SK-N-SH (cell line): ENCODE measurements around the gene DGKD.

Experiments used
- EP300 ChIP-seq, 2 experiments: IDR thresholded peaks; 2 replicates each; pipeline versions ENCODE4 v1.4.0 to v1.6.1; 2012; ENCODE audit warnings: borderline replicate concordance in 1 of 2, low read depth in 1 of 2, low read length in 1 of 2
- FOXM1 ChIP-seq: IDR thresholded peaks from 2 replicates; pipeline ENCODE4 v1.4.0; 2012; ENCODE audit warnings: low read depth, mild to moderate bottlenecking
- JUND ChIP-seq: IDR thresholded peaks from 2 replicates; pipeline ENCODE4 v1.4.0; 2012
- SMC3 ChIP-seq: IDR thresholded peaks from 2 replicates; pipeline ENCODE4 v1.6.1; 2012; ENCODE audit warnings: low read depth, low read length, improper control_type of control experiment
- TF ChIP-seq, protein P1 (sequence below): fragments of 200-600 bp; sonication (generic); IDR thresholded peaks from 2 replicates; pipeline ENCODE4 v1.6.1; 2017; ENCODE audit warnings: antibody characterized with exemption, mild to moderate bottlenecking, moderate library complexity

DNA sequence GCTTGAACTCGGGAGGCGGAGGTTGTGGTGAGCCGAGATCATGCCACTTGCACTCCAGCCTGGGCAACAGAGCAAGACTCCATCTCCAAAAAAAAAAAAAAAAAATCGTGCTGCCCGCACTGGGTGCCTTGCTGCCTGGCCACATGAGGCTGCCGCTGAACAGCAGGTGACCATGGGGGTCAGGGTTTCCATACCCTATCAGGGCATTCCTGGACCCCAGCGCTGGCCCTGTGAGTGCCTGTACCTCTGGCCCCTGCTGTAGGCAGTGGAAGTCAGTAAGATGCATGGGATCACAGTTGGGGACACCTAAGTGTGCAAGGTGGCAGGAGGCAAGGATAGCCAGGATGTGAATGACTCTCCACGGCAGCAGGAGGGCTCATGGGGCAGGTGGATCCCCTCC, 27.8 kb upstream of the DGKD start:
- TF ChIP-seq, protein P1, sequence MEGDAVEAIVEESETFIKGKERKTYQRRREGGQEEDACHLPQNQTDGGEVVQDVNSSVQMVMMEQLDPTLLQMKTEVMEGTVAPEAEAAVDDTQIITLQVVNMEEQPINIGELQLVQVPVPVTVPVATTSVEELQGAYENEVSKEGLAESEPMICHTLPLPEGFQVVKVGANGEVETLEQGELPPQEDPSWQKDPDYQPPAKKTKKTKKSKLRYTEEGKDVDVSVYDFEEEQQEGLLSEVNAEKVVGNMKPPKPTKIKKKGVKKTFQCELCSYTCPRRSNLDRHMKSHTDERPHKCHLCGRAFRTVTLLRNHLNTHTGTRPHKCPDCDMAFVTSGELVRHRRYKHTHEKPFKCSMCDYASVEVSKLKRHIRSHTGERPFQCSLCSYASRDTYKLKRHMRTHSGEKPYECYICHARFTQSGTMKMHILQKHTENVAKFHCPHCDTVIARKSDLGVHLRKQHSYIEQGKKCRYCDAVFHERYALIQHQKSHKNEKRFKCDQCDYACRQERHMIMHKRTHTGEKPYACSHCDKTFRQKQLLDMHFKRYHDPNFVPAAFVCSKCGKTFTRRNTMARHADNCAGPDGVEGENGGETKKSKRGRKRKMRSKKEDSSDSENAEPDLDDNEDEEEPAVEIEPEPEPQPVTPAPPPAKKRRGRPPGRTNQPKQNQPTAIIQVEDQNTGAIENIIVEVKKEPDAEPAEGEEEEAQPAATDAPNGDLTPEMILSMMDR, result no peak
- no peak for TF ChIP-seq FOXM1
- no peak for TF ChIP-seq SMC3
- no peak for TF ChIP-seq JUND
- TF ChIP-seq EP300 (IDR thresholded peaks at IDR 0.05; ENCODE audit: borderline replicate concordance in 1 of 2, low read depth in 1 of 2, low read length in 1 of 2), result no peak
